A549 (cell line): ENCODE results near the gene DDX4.

ENCODE experiments used
- BCL3 ChIP-seq: fragments of >200 bp; sonication (Bioruptor Twin); formaldehyde crosslinking; IDR thresholded peaks from 3 replicates; pipeline ENCODE4 v1.6.1; 2016
- CHD4 ChIP-seq: fragments of 200-600 bp; sonication (generic); IDR thresholded peaks from 2 replicates; pipeline ENCODE4 v1.6.1; 2016; ENCODE audit warnings: antibody characterized with exemption, mild to moderate bottlenecking, borderline replicate concordance
- CTCF ChIP-seq: fragments of >200 bp; sonication (Bioruptor Twin); formaldehyde crosslinking; IDR thresholded peaks from 3 replicates; pipeline ENCODE4 v1.5.1; 2016
- EP300 ChIP-seq, 2 experiments: fragments of >200 bp; sonication (Bioruptor Twin); formaldehyde crosslinking; IDR thresholded peaks; 2 replicates in 1 of 2; 3 replicates in 1 of 2; pipeline ENCODE4 v1.6.1; 2016 to 2017
- HDAC2 ChIP-seq: fragments of 200-600 bp; sonication (generic); IDR thresholded peaks from 2 replicates; pipeline ENCODE4 v1.6.1; 2016
- MAX ChIP-seq: IDR thresholded peaks from 2 replicates; pipeline ENCODE4 v1.6.1; 2012
- PBX3 ChIP-seq: IDR thresholded peaks from 2 replicates; pipeline ENCODE4 v1.6.1; 2012
- POLR2A ChIP-seq: IDR thresholded peaks from 2 replicates; pipeline ENCODE4 v1.6.1; 2012; ENCODE audit warnings: mild to moderate bottlenecking, low read length
- REST ChIP-seq: fragments of 200-600 bp; sonication (generic); IDR thresholded peaks from 2 replicates; pipeline ENCODE4 v1.6.1; 2016; ENCODE audit warnings: antibody characterized with exemption, mild to moderate bottlenecking, moderate library complexity

- TF ChIP-seq PBX3 (no peak), POLR2A (no peak), MAX (no peak), CTCF (no peak), REST (no peak), BCL3 (no peak), CHD4 (no peak), EP300 (IDR thresholded peaks at IDR 0.05) (no peak), HDAC2 (no peak)
Observed at GRCh38 chr5:55699041-55699688, 38.7 kb upstream of the DDX4 start.
